Activated T-cell treated with anti-CD3 and anti-CD28 coated beads, Interleukin-2, amount 50 U/mL, for 72 hours (primary cell): Measurements from ENCODE around the gene CARNS1. TPM values are rescaled to one million over a fixed set of nuclear protein-coding genes. Genes with fewer than 3 reads are reported as not detected.
"Not testable (repeated sequence)": the region's sequence is repeated elsewhere in the genome, so short reads cannot be mapped to it uniquely, and the experiment has no call there.

Experiments used
- ATAC-seq, 2 donors: fragments of 150-1000 bp; cut with Tn5 transposase; replicated peaks in 1 of 2; 2 replicates each; pipeline ENCODE4 v1.10.0; 2021; ENCODE audit warnings: moderate library complexity in 2 of 2, mild to moderate bottlenecking in 1 of 2
- DNase-seq, 2 donors: peaks; one replicate each; pipeline ENCODE4 v3.0.0; 2021 to 2022; ENCODE audit warnings: mixed read lengths in 1 of 2
- H3K27ac Mint-ChIP-seq: one replicate; pipeline ENCODE4 v1.8.0; 2022; ENCODE audit warnings: mild to moderate bottlenecking, moderate library complexity, mixed read lengths
- H3K27me3 Mint-ChIP-seq: one replicate; pipeline ENCODE4 v1.8.0; 2022; ENCODE audit warnings: low read depth, mixed read lengths
- H3K36me3 Mint-ChIP-seq, 2 donors: one replicate each; pipeline ENCODE4 v1.8.0; 2022; ENCODE audit warnings: mixed read lengths in 2 of 2, mild to moderate bottlenecking in 1 of 2; ENCODE audit not compliant: insufficient read depth in 2 of 2
- H3K4me1 Mint-ChIP-seq: one replicate; pipeline ENCODE4 v1.8.0; 2022; ENCODE audit warnings: low read depth, mixed read lengths
- H3K4me3 Mint-ChIP-seq, 2 donors: one replicate each; pipeline ENCODE4 v1.8.0; 2022; ENCODE audit warnings: mild to moderate bottlenecking in 2 of 2, mixed read lengths in 2 of 2, moderate library complexity in 2 of 2
- H3K9me3 Mint-ChIP-seq, 2 donors: one replicate each; pipeline ENCODE4 v1.8.0; 2022; ENCODE audit warnings: mixed read lengths in 2 of 2
- total RNA-seq, 2 donors: library from RNA; stranded (reverse); gene quantifications; one replicate each; pipeline ENCODE4 v1.2.3, GENCODE V29; 2022

CARNS1 gene
- total RNA-seq, 2 donors from 2014 or later: 3.8 to 5.0 TPM

- DNase-seq: no peak
- Mint-ChIP-seq H3K4me1 (peaks cover 42% of the 10 kb centered on the region), H3K4me3 (no peak overlapping the region), H3K27me3 (no peaks in the 10 kb centered on the region), H3K9me3 (no peaks in the 10 kb centered on the region), H3K27ac (no peak overlapping the region), H3K36me3 (no peaks in the 10 kb centered on the region)
- no peak for ATAC-seq
Measured at GRCh38 chr11:67423891-67424613, 8.6 kb downstream of the CARNS1 start.

- H3K27me3 Mint-ChIP-seq, H3K36me3 Mint-ChIP-seq, H3K9me3 Mint-ChIP-seq: not testable (repeated sequence)
- ATAC-seq (peak in 1 of 2 donors; percentile 15), DNase-seq (peak in 1 of 2 donors; percentile 41)
- Mint-ChIP-seq H3K4me3 (peak overlapping the region; percentile 91 to 99), H3K4me1 (peaks cover 50% of the 10 kb centered on the region), H3K27ac (peak overlapping the region; percentile 96)
Measured at GRCh38 chr11:67427364-67427859, 11.9 kb downstream of the CARNS1 start.

DNA sequence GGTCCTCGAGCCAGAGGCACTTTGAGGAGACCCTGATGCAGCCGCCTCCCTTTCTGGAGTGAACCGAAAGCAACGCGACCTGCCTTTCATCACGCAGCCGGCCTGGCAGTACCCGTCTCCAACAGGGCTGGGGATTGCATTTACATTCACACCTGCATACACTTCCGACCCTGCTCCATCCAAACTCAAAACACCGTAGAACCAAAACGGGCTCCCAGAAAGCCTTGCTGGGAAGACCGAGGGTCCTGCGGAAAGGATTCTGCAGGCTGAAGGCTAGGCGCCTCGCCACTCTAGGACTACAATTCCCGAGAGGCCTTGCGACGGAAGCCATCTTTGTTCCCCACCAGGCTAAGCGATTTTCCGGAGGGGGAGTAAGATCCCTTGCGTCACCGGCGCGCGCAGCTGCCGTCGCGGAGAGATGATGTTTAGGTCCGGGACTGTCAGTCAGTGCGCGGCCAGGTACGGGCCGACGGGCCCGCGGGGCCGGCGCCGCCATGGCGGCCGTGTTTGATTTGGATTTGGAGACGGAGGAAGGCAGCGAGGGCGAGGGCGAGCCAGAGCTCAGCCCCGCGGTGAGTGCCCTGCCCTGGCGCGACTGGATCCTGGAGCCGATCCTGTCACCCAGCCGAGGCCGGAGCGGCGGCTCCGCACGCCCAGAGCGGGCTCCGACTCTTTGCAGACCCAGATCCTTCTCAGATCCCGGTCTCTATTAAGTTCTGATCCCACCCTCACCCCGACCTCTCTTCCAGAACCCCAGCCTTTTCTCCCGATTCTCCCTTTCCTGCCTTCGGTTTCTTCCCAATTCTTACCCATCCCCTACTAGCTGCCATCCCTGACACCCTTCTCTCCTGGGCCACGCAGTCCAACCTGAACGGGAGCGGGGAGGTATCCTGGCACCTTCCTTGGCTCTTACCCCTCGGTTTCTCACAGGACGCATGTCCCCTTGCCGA, 12.8 kb downstream of the CARNS1 start, which contains the start of gene RPS6KB2:
RPS6KB2 (plus strand) TSS at position 443 of the 950 bp plus-strand sequence; CDS start at position 495, 52 bp downstream.
- H3K27me3 Mint-ChIP-seq: no peaks in the 10 kb centered on the region
- peak within 1 kb of the TSS; percentile 96 for H3K27ac Mint-ChIP-seq
- H3K4me1 Mint-ChIP-seq: peaks cover 52% of the 10 kb centered on the region
- ATAC-seq (peak; percentile 92 to 95), DNase-seq (peak; percentile 99)
- no peaks in the 10 kb centered on the region for H3K9me3 Mint-ChIP-seq
- peak within 1 kb of the TSS; percentile 91 to 99 for H3K4me3 Mint-ChIP-seq
- H3K36me3 Mint-ChIP-seq: peaks cover 0 to 7% of the 10 kb centered on the region in 2 donors

- Mint-ChIP-seq H3K27ac (peak overlapping the region; percentile 89), H3K36me3 (peaks cover 0 to 7% of the 10 kb centered on the region in 2 donors), H3K9me3 (no peaks in the 10 kb centered on the region), H3K27me3 (no peaks in the 10 kb centered on the region), H3K4me1 (peaks cover 58% of the 10 kb centered on the region), H3K4me3 (peak overlapping the region; percentile 91 to 99)
- DNase-seq: peak in 1 of 2 donors; percentile 8
- no peak for ATAC-seq
Measured at GRCh38 chr11:67429038-67429668, 13.7 kb downstream of the CARNS1 start.

DNA sequence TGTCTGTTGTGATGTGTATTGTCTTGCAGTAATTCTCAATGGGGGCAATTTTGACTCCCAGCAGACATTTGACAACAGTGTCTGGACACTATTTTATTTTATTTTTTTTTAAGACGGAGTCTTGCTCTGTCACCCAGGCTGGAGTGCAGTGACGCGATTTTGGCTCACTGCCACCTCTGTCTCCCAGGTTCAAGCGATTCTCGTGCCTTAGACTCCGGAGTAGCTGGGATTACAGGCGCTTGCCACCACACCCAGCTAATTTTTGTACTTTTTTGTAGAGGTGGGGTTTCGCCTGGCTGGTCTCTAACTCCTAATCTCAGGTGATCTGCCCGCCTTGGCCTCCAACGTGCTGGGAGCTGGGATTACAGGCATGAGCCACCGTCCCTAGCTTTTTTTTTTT, 14.2 kb downstream of the CARNS1 start:
- Mint-ChIP-seq H3K27ac (peak overlapping the region; percentile 65), H3K4me3 (peak overlapping the region; percentile 91 to 99), H3K4me1 (peaks cover 61% of the 10 kb centered on the region), H3K36me3 (peaks cover 0 to 8% of the 10 kb centered on the region in 2 donors), H3K27me3 (no peaks in the 10 kb centered on the region), H3K9me3 (no peaks in the 10 kb centered on the region)
- DNase-seq (no peak), ATAC-seq (no peak)

GRCh38 chr11:67431346-67432249, 16.1 kb downstream of the CARNS1 start:
- Mint-ChIP-seq H3K27me3 (no peaks in the 10 kb centered on the region), H3K4me3 (peak overlapping the region in 1 of 2 donors; percentile 5), H3K27ac (peak overlapping the region; percentile 69), H3K9me3 (no peaks in the 10 kb centered on the region), H3K36me3 (peaks cover 7 to 16% of the 10 kb centered on the region in 2 donors), H3K4me1 (peaks cover 70% of the 10 kb centered on the region)
- ATAC-seq (no peak), DNase-seq (no peak)

DNA sequence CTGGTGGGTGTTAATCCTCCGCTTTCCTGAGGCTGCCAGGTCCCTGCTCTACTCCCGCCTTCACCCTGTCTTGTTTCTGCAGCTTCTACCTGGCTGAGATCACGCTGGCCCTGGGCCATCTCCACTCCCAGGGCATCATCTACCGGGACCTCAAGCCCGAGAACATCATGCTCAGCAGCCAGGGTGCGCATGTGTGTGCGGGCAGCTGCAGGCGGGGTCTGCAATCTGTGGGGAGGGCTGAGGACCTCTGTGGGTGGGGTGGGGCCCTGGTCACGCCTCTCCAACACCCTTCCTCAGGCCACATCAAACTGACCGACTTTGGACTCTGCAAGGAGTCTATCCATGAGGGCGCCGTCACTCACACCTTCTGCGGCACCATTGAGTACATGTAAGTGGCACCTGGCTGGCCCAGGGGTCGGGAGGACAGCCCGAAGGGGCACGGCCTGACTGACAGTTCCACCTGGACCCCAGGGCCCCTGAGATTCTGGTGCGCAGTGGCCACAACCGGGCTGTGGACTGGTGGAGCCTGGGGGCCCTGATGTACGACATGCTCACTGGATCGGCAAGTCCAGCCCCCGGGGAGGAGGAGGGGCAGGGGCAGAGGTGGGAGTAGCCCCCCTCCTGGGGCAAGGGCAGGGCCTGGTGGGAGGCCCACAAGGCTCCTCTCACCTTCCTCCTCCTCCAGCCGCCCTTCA, 17.3 kb downstream of the CARNS1 start:
- H3K4me3 Mint-ChIP-seq: no peak overlapping the region
- H3K27ac Mint-ChIP-seq: peak overlapping the region; percentile 82
- DNase-seq (no peak), ATAC-seq (no peak)
- no peaks in the 10 kb centered on the region for H3K9me3 Mint-ChIP-seq
- H3K4me1 Mint-ChIP-seq: peaks cover 62% of the 10 kb centered on the region
- no peaks in the 10 kb centered on the region for H3K27me3 Mint-ChIP-seq
- H3K36me3 Mint-ChIP-seq: peaks cover 8 to 19% of the 10 kb centered on the region in 2 donors

GRCh38 chr11:67433536-67434394, 18.3 kb downstream of the CARNS1 start:
- ATAC-seq (no peak), DNase-seq (no peak)
- H3K36me3 Mint-ChIP-seq: peaks cover 8 to 21% of the 10 kb centered on the region in 2 donors

DNA sequence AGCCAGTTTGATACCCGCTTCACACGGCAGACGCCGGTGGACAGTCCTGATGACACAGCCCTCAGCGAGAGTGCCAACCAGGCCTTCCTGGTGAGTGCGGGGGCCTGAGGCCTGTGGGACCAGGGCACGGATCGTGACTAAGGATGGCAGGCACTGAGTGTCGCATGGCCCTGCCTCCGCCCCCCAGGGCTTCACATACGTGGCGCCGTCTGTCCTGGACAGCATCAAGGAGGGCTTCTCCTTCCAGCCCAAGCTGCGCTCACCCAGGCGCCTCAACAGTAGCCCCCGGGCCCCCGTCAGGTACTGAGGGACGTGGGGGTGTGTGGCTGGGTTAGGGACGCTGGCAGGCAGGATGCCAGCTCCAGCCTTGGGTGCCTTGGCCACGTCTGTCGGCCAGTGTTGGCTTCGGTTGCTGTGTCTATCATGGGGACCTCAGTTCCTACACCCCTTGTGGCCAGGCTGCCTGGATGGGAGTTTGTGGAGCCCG, 19.0 kb downstream of the CARNS1 start:
- Mint-ChIP-seq H3K9me3 (no peaks in the 10 kb centered on the region), H3K27ac (peak overlapping the region; percentile 61), H3K36me3 (peaks cover 8 to 23% of the 10 kb centered on the region in 2 donors), H3K27me3 (no peaks in the 10 kb centered on the region), H3K4me1 (peaks cover 68% of the 10 kb centered on the region), H3K4me3 (peak overlapping the region; percentile 62 to 97)
- DNase-seq (no peak), ATAC-seq (no peak)

More at GRCh38 chr11:67433536-67434394, 18.3 kb downstream of the CARNS1 start:
- Mint-ChIP-seq H3K4me1 (peaks cover 64% of the 10 kb centered on the region), H3K4me3 (peak overlapping the region; percentile 62 to 97), H3K27ac (peak overlapping the region; percentile 82), H3K9me3 (no peaks in the 10 kb centered on the region), H3K27me3 (no peaks in the 10 kb centered on the region)

DNA sequence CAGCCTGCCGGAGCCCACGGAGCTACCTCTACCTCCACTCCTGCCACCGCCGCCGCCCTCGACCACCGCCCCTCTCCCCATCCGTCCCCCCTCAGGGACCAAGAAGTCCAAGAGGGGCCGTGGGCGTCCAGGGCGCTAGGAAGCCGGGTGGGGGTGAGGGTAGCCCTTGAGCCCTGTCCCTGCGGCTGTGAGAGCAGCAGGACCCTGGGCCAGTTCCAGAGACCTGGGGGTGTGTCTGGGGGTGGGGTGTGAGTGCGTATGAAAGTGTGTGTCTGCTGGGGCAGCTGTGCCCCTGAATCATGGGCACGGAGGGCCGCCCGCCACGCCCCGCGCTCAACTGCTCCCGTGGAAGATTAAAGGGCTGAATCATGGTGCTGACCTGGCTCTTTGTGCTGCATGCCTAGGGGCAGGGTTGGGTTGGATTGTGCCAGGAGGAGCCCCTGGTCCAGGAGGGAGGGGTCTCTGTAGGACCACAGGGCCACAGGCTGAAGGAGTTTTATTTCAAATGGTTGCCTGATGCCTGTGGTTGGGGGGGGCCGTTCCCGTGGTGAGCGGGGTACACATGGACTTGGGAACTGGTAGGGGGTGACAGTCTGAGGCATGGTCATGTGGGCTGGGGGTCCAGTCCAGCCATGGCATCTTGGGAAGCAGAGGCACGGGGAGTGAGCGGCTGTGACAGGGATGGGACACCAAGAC, 19.7 kb downstream of the CARNS1 start:
- H3K27me3 Mint-ChIP-seq: no peaks in the 10 kb centered on the region
- peaks cover 10 to 24% of the 10 kb centered on the region in 2 donors for H3K36me3 Mint-ChIP-seq
- peaks cover 71% of the 10 kb centered on the region for H3K4me1 Mint-ChIP-seq

More for the DNA sequence above, 19.7 kb downstream of the CARNS1 start:
- no peak for DNase-seq
- H3K9me3 Mint-ChIP-seq: no peaks in the 10 kb centered on the region
- peak overlapping the region; percentile 91 to 97 for H3K4me3 Mint-ChIP-seq
- ATAC-seq: no peak
- H3K27ac Mint-ChIP-seq: peak overlapping the region; percentile 91
